ENCODE data around the gene KMO.

KMO gene

DNA sequence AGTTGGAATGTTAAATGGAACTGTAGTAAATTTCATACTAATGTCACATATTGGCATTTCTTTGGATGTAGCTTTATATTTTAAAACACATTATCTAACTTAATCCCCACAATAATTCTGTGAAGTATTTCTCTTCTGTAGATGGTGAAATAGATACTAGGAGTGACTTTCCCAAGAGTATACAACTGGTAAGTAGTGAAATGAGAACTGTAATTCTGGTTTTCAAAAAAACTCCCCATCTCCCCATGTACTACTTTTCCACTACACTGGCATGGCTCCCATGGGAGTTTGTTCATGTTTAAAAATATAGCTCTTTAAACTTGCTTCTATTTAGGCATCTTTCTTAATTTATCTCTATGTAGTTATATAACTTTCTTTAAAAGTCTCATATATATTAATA lies 97.8 kb downstream of the KMO start:
- DNase-seq (ENCODE audit: low read depth in 2 of 2): no peak

DNA sequence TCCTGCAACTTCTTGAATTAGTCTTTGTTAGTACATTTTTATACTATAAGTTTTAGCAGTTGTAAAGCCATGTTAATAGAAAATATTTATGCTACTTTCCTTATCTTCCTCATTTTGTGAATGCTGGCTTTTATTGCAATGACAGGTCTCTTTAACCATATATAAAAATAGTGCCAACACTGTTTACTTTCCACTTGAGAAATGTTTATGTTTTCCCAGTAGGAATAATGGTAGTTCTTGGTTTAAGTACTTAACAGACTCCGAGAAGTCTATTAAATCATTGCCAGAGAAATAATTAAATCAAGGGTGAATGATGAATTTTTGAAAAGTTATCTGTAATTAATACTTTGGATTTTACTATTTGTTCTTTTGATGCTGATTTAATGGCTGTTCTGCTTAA lies 98.3 kb downstream of the KMO start:
- DNase-seq (ENCODE audit: low read depth in 2 of 2): no peak

DNA sequence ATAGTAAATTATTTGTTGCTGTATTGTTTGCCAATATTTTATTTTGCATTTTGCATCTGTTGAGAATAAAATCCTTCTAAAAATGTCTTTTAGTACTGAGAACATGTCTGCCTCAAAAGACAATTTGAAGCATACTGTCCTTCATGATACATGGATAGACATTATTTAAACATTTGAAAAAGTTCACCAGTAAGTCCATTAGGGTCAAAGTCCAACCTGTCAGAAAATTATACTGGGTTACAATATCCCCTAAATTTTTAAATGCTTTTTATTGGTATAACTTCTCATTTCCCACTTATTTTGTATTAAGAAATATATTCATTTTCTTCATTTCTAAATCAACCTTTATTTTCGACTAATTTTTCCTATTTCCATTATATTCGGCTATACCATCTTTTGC lies 98.7 kb downstream of the KMO start:
- no peak for DNase-seq (ENCODE audit: low read depth in 2 of 2)

GRCh38 chr1:241631674-241632073 lies 99.5 kb downstream of the KMO start:
- DNase-seq (ENCODE audit: low read depth in 2 of 2): no peak

DNA sequence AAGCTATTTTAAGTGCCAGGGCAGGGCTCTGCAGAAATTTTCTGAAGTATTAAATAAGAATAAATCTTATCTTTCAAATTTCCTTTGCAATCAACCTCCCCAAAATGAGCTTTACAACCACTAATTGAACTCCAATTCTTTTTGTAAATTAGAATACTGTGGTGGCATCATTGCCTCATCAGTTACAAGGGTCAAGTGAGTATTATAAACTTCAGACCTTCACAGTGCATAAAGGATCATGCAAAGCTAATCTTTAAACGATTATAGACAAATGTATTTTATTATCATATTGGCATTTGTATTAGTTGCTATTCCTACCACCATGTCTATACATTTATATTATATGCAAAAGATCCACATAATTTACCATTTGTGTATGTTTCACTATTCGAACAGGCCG lies 100.8 kb downstream of the KMO start:
- DNase-seq (ENCODE audit: low read depth in 2 of 2): no peak

DNA sequence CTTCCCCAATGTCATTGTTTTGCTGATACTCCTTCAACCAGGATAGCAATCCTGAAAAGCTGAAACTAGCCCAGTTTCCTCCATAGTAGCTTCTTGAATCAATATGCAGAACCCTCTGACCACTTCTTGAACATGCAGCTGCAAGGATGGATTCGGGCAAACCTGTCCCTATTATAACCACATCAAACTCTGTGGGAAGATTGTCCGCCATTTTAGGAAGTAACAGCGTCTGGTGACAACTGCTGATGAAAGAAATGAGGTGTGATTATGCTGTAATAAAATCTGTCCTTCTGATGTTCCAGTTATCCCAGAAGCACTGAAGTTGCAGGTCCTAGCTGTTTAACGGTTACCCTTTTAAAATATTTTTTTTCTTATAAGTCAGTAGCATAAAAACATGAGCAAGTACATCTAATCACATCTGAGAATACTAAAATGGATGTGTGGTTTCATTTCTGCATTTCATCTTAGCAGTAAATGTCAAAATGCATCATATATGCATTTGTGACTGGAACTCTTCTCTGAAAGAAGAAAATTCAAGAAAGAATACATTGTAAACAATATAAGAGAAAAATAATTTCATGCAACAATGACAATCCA lies 103.5 kb downstream of the KMO start:
- DNase-seq (ENCODE audit: low read depth in 2 of 2): no peak

- DNase-seq (ENCODE audit: low read depth in 2 of 2): no peak
Measured at GRCh38 chr1:241636291-241636690, 104.1 kb downstream of the KMO start.

GRCh38 chr1:241637046-241637590 lies 104.9 kb downstream of the KMO start:
- no peak for DNase-seq (ENCODE audit: low read depth in 2 of 2)

DNA sequence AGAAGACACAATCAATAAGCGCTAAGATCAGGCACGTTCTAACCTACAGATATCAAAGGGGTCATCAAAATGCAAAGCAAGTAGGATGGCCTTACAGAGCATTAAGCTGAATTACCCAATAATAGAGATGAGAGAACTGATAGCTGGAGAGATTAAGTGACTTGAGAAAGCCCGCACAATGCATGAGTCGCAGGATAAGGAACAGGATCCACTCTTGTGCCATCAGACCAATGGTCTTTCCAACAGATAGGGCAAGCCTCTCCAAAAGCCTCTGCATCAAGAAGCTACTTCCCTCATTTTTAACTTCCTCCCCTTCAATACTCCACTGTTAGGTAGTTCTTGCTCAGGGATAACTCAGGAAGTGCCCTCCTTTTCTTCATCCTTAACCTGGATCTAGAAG lies 105.4 kb downstream of the KMO start:
- no peak for DNase-seq (ENCODE audit: low read depth in 2 of 2)

- DNase-seq (ENCODE audit: low read depth in 2 of 2): no peak
Measured at GRCh38 chr1:241638099-241638682, 106.0 kb downstream of the KMO start.

DNA sequence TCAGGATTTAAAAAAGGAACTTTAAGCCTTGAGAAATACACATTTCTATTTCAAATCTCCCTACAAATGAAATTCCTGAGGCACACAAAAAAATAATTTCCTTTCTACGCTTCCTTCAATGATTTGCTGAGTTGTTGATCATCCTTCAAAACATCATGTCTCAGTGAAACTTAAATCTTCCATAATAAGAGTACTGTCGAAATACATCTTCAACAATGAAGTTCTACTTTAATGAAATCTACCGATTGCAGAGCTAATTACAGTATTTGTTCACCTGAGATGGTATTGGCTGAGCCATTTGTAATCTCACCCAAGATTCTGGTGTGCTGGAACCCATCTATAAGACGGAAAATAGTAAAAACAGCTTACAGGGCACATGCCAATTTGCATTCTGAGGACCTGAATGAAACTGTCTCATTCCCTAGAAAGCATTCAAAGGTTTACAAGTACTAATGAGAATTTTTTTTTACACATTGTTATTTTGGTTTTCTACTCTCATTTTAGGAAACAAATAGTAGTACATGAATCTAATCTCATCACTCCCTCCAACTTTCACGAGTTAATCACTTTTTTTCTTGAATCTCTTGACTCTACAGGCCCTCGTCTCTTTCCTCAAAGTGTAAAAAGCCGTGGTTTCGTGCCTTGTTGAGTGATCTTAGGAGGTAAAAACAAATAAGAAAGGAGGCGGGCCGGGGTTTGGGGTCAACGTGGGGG lies 106.9 kb downstream of the KMO start:
- DNase-seq (ENCODE audit: low read depth in 2 of 2): no peak

- no peak for DNase-seq (ENCODE audit: low read depth in 2 of 2)
Measured at GRCh38 chr1:241639623-241640148, 107.5 kb downstream of the KMO start.

DNA sequence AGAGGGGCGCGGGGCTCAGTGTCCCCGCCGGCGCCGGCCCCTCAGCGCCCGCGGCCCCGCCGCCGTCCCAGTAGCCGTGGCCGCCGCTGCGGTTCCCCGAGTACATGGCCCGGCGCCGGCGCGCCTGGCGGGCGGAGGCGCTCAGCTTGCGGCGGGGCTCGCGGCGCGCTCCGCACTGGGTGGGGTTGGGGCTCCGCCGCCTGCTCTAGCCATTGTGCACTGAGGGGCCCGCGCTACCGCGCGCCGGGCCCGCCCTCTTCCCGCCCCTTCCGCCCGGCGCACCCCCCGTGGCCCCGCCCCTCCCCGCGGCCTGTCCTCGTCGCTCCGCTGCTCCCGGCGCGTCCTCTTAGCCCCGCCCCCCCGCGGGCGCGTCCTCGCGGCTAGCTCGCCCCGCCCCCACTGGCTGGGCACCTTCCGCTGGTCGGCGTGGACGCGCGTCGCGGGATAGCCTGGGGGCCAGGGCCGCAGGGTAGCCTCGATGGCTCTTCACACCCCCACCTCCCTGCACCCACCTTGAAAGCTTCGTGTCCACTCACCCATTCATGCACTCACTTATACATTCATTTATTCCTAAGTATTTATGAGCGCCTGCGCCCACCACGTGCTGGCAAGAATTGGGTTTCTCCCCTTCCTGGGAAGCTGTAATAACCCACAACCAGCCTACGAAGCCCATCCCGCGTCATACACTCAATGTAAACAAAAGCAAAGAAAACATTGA lies 108.1 kb downstream of the KMO start, which contains the start of the genes CHML and OPN3:
Gene CHML, minus strand, starts transcription at position 221 of the 718 bp plus-strand sequence. CDS start 4,603 bp downstream, outside the sequence.
Gene OPN3, minus strand, starts transcription at position 221 of the 718 bp plus-strand sequence. Its CDS starts 115 bp downstream, at position 106.
- DNase-seq (ENCODE audit: low read depth in 2 of 2): peak; percentile 72 to 73

DNA sequence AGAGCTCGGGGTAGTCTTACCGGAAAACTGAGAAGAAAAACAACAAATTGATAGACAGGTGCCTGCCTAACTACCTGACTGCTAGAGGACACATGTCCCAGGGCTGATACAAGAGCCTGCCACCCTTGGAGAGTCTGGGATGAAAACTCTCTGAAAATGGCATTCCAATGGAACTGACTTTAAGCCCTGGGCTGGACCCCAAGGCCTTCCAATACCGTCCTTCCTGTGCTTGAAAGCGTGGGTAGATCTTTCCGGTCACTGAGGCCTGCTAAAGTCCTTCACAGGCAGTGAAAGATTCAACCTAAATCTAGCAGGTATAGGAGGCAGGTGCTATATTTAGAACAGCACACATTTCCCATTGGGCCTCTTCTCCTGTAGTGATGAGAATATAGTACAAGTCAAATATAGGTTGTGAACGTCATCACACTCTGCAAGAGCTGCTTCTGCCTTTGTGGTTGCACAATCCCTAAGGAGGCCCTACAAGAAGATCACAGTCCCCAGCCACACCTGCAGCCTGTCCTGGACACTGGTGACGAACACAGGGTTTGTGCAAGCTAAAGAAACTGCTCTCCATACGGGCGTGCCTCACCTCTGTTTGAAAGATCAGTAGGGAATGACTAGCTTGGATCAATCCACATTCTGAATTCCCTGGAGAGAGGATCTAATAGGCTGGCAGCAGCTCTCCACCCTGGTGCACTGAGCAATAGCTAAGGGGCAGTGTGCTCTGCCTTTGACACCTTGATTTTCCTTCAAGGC lies 108.9 kb downstream of the KMO start:
- DNase-seq (ENCODE audit: low read depth in 2 of 2): no peak

- no peak for DNase-seq (ENCODE audit: low read depth in 2 of 2)
Measured at GRCh38 chr1:241641773-241642592, 109.8 kb downstream of the KMO start.

GRCh38 chr1:241642593-241642944 lies 110.4 kb downstream of the KMO start:
- DNase-seq (ENCODE audit: low read depth in 2 of 2): no peak

DNA sequence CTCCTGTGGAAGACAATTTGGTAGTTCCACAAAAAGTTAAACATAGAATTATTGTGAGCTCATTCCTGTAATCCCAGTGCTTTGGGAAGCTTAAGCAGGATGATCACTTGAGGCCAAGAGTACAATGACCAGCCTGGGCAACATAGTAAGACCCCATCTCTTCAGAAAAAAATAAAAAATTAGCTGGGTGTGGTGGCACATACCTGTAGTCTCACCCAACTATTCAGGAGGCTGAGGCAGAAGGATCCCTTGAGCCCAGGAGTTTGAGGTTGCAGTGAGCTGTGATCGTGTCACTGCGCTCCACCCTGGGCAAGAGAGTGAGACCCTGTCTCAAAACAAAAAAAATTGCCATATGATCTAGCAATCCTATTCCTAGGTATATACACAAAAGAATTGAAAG lies 112.1 kb downstream of the KMO start:
- no peak for DNase-seq (ENCODE audit: low read depth in 2 of 2)

- no peak for DNase-seq (ENCODE audit: low read depth in 2 of 2)
Measured at GRCh38 chr1:241645199-241645598, 113.0 kb downstream of the KMO start.

All from fibroblast of skin of left biceps (primary cell).